H1 (cell line): ENCODE data around the gene ITPKC. TPM values are rescaled to one million over a fixed set of nuclear protein-coding genes. Genes with fewer than 3 reads are reported as not detected.

Experiments
- POLR2A ChIP-seq, 2 experiments: IDR thresholded peaks; 1 replicate in 1 of 2; 2 replicates in 1 of 2; pipeline ENCODE4 v1.6.1; 2011; ENCODE audit warnings: low read depth in 2 of 2, low read length in 2 of 2, mild to moderate bottlenecking in 2 of 2; ENCODE audit errors: control extremely low read depth in 1 of 2
- polyA plus RNA-seq, 7 experiments: library from polyadenylated mRNA; depleted of rRNA in 3 of 7; stranded (reverse) in 5 of 7; unstranded in 2 of 7; fragments of >200 nt in 5 of 7; fragments of 200-250 nt in 2 of 7; gene quantifications; 1 replicate in 5 of 7; 2 replicates in 1 of 7; 4 replicates in 1 of 7; pipeline versions ENCODE4 v1.2.1 to v1.2.3, GENCODE V29; 2011 to 2013; ENCODE audit warnings: missing spikeins in 2 of 7, mixed read lengths in 2 of 7
- total RNA-seq: library from RNA; stranded (reverse); fragmentation: NEBNext Ultra II Directional; extraction: Animal tissue kit (Norgen Biotek cat#: 25700); gene quantifications from 2 replicates; pipeline ENCODE4 v1.2.1, GENCODE V29; 2021

ITPKC gene
- total and polyA plus RNA-seq, 2 of the 8 experiments (the other 6 are each of a cell fraction or from before 2014, with no cell fraction given), result 5.2 to 8.9 TPM

- 0 out of 3 replicates have a peak, but pooled peaks of 1 of the 2 experiments have one; percentile 54 for TF ChIP-seq POLR2A (IDR thresholded peaks at IDR 0.05; ENCODE audit: control extremely low read depth in 1 of 2, low read depth in 2 of 2, low read length in 2 of 2)
These were observed 2.2 kb upstream of the ITPKC start (continued) for GRCh38 chr19:40714441-40715299.
